ENCODE measurements around the gene CFAP74.

CFAP74 gene

GRCh38 chr1:2042830-2043773 lies 39.5 kb upstream of the CFAP74 start:
- peak in 1 of 2 donors; percentile 2 for DNase-seq

GRCh38 chr1:2041887-2042286 lies 38.3 kb upstream of the CFAP74 start:
- DNase-seq, result no peak

- no peak for DNase-seq
Measured at GRCh38 chr1:2041305-2041704, 37.7 kb upstream of the CFAP74 start.

DNA sequence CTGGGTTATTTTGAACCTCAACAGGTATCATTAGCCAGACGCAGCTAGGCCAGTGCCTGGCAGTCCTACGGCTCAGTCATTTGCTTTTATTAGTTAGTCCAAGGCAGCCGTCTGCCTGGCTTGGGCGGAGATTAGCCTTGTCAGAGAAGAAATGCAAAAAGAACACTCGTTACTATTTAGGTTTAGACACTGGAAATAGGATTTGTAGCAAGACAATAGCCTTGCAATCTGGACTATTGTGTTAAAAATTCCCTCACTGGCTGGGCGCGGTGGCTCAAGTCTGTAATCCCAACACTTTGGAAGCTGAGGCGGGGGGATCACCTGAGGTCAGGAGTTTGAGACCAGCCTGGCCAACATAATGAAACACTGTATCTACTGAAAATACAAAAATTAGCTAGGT lies 35.7 kb upstream of the CFAP74 start:
- DNase-seq, result no peak

DNA sequence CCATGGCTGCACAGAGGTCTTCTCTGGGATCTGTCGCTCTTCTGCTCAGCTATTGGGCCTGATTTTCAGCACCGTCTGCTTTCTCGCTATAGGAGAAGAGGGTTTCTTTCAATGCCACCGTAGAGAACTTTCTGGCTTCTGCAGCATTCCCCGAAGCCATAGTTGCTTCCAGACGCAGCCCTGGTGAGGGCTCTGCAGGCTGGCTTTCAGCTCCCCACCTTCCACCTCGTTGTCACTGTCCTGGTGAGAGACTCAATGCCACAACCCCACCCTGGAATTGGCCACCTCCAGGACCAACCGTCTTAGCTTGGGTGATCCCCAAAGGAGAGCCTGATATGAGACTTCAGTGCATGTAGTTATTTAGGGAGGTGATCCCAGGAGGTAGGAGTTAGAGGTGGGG lies 34.6 kb upstream of the CFAP74 start:
- DNase-seq, result no peak

DNA sequence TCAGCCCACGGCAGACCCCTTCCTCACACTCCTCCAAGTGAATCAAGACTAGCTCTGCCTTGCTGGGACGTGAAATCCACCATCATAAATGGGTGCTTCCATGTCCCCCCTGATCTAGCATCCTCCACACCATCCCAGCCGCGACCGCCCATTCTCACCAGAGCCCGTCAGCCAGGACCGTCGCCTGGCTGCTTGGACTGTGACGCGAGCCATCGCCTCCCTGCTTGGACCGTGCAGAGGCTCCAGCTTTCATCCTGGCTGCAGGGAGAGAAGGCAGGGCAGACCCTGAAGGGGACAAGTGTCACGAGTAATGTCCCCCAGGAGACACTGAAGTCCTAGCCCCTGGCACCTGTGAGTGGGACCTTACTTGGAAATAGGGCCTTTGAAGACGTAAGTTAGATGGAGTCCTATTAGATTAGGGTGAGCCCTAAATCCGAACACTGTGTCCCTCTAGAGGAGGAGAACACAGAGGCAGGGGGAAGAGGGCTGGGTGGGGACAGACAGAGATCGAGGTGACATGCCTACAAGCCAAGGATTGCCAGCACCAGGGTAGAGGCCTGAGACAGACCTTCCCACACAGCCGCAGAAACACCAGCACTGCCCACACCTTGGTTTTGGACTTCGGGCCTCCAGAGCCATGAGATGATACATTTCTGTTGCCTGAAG lies 33.9 kb upstream of the CFAP74 start:
- no peak for DNase-seq

DNA sequence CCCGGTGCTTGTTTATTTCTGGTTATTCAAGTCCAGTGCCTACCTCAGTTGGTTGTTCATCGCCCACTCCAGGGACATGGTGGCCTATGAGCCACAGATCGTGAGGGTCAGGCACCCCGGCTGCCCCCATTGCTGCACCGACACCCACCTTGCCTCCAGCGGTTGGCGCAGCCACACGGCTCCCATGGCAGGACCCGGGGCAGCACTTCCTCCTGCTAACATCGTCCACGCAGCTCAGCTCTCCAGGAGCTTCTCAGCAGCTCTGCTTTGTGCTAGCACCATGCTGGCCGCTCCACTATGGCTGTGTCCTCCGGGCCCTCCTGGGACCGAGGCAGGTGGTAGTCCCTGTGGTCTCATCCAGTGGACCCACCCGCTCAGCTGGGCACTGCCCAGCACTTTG lies 32.7 kb upstream of the CFAP74 start:
- DNase-seq, result no peak

DNA sequence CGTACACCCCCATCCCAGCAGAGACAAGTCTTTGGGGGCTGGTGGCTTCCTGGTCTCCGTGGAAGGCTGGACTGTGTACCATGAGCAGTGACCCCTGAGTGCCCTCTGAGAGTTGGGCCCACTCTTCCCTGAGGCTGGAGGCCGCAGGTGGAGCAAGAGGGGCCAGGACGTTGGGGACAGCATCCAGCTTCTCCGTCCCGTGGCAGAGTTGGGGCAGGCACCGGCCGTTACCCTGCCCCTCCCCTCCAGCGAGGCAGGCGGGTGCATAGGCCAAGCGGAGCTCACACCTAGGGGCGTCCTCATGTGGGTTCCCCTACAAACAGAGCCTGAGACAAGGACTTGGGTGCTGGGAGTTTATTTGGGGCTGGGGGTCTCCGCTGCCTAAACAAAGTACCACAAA lies 29.6 kb upstream of the CFAP74 start:
- DNase-seq, result no peak

DNA sequence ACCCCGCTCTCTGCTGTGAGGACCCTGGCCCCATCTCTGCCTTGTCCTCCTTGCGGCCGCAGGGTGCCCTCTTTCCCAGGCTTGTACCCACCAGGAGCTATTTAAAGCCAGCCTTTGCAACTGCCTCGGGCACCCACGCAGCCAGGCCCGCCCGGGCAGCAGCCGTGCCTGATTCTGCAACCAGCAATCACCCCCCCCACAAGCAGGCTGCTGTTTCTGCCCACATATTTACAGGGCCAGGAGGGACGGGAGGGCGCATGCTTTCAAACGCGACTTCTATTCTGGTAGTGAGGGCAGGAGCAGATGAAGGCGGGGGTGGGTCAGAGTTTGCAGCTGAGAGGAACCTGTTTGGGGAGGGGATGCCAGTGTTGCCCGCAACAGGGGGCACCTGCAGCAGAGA lies 29.2 kb upstream of the CFAP74 start:
- DNase-seq, result peak in 1 of 2 donors; percentile 26

- no peak for DNase-seq
Measured at GRCh38 chr1:2031546-2032540, 28.3 kb upstream of the CFAP74 start.

GRCh38 chr1:2030076-2030871 lies 26.7 kb upstream of the CFAP74 start:
- DNase-seq, result no peak

- no peak for DNase-seq
Measured at GRCh38 chr1:2029561-2029960, 26.0 kb upstream of the CFAP74 start.

- DNase-seq, result no peak
Measured at GRCh38 chr1:2028870-2029560, 25.4 kb upstream of the CFAP74 start.

DNA sequence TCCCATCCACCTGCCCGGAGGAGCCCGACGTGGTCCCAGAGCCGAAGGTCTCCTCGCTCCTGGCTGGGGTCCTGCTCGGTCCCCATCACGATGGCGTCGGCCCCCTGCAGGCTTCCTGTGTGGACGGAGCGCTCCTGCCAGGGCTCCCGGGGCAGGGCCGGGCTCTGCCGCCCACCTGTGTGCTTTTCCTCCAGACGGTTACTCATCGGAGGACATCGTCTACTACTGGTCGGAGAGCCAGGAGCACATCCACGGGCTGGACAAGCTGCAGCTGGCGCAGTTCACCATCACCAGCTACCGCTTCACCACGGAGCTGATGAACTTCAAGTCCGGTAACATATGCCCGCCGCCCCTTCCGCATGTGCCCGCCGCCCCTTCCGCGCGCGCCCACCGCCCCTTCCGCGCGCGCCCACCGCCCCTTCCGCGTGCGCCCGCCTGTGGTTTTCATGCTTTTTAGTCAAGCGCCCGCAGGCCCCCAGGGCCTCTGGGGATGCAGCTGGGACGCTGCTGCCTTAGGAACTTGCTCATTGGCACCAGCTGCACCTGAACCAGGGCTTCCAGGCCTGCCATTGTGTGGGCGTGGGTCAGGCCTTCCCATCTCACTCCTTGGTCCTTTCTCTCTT lies 24.5 kb upstream of the CFAP74 start:
- no peak for DNase-seq

GRCh38 chr1:2025491-2025981 lies 21.9 kb upstream of the CFAP74 start:
- no peak for DNase-seq

- no peak for DNase-seq
Measured at GRCh38 chr1:2024887-2025286, 21.3 kb upstream of the CFAP74 start.

- no peak for DNase-seq
Measured at GRCh38 chr1:2024451-2024850, 20.9 kb upstream of the CFAP74 start.

GRCh38 chr1:2023187-2023586 lies 19.6 kb upstream of the CFAP74 start:
- no peak for DNase-seq

DNA sequence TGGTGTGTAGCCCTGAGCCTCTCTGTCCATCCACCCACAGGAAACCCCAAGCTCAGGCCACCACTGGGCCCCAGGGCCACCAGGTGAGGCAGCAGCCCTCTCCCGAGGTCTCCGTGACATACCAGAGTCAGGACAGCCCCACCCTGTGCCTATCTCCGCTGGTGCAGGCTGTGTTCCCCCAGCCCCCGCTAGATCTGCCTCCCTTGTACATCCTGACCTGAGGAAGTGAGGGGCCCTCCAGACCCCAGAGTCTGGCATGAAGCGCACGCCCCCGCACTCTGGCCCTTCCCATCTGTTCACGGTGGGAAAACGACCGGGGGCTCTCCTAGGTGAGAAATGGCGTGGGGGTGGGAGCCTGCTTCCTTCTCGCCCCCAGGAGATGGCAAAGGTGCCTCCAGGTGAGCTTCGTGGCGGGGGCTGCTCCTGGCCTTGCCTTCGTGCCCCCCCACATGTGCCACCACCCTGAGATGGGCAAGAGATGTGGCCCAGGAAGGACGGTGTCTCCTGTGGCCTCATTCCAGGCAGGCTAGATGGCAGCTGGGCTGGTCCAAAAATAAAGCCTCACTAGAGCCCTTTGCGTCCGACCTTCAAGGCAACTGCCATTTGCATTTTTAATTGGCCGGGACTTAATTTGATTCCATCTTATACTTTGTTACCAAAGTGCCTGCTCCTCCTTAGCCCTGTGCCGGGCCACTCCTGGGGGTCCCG lies 18.6 kb upstream of the CFAP74 start:
- no peak for DNase-seq

DNA sequence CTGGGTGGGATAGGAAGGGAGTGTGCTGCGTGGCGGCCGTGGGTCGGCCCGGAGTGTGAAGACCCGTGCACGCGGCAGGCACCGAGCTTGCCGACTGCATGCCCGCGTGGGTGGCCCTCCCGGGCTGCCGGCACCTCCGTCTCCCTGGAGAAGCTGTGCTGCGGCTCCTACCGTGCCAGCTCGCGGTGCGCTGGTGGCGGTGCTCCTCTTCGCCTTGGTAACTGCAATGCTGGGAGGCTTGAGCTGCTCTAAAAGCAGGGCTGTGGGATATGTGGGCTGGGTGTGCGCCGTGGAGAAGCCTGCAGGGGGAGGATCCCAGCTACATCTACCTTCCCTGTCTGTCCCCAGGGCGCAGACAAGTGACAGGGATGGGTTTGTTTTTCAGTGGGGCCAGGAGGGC lies 18.0 kb upstream of the CFAP74 start:
- peak in 1 of 2 donors; percentile 5 for DNase-seq
